GM23248 (cell line): Measurements from ENCODE around the gene TBX6. TPM values are rescaled to one million over a fixed set of nuclear protein-coding genes. Genes with fewer than 3 reads are reported as not detected.

Experiments
- DNase-seq: peaks from one replicate; pipeline ENCODE4 v3.0.0-alpha.2; 2015
- H2AFZ ChIP-seq: fragments of 200-600 bp; sonication (generic); 2 replicates; pipeline ENCODE4 v1.6.1; 2016; ENCODE audit warnings: antibody characterized with exemption
- H3F3A ChIP-seq: fragments of 200-600 bp; sonication (generic); 2 replicates; pipeline ENCODE4 v1.6.1; 2016; ENCODE audit warnings: mild to moderate bottlenecking, antibody characterized with exemption, mixed run types; ENCODE audit not compliant: insufficient read depth
- H3K27ac ChIP-seq: fragments of 200-600 bp; sonication (generic); 2 replicates; pipeline ENCODE4 v1.5.1; 2016; ENCODE audit warnings: mild to moderate bottlenecking
- H3K27me3 ChIP-seq: fragments of 200-600 bp; sonication (generic); replicated peaks from 2 replicates; pipeline ENCODE4 v1.6.1; 2016; ENCODE audit warnings: mild to moderate bottlenecking; ENCODE audit not compliant: insufficient read depth
- H3K36me3 ChIP-seq: fragments of 200-600 bp; sonication (generic); 2 replicates; pipeline ENCODE4 v1.6.1; 2016; ENCODE audit warnings: low read depth, mild to moderate bottlenecking
- H3K4me1 ChIP-seq: fragments of 200-600 bp; sonication (generic); 2 replicates; pipeline ENCODE4 v1.6.1; 2016; ENCODE audit warnings: mild to moderate bottlenecking; ENCODE audit not compliant: insufficient read depth
- H3K4me2 ChIP-seq: fragments of 200-600 bp; sonication (generic); one replicate; pipeline ENCODE4 v1.6.1; 2016; ENCODE audit warnings: mild to moderate bottlenecking; ENCODE audit not compliant: unreplicated experiment
- H3K4me3 ChIP-seq: fragments of 200-600 bp; sonication (generic); 2 replicates; pipeline ENCODE4 v1.5.1; 2016; ENCODE audit warnings: mild to moderate bottlenecking
- H3K79me2 ChIP-seq: fragments of 200-600 bp; sonication (generic); 2 replicates; pipeline ENCODE4 v1.6.1; 2016; ENCODE audit warnings: mild to moderate bottlenecking; ENCODE audit not compliant: insufficient read depth
- H3K9ac ChIP-seq: fragments of 200-600 bp; sonication (generic); 2 replicates; pipeline ENCODE4 v1.6.1; 2016; ENCODE audit warnings: mild to moderate bottlenecking
- H3K9me2 ChIP-seq: fragments of 200-600 bp; sonication (generic); 2 replicates; pipeline ENCODE4 v1.6.1; 2016; ENCODE audit warnings: mixed run types, mild to moderate bottlenecking, moderate library complexity; ENCODE audit not compliant: insufficient read depth
- H3K9me3 ChIP-seq: fragments of 200-600 bp; sonication (generic); one replicate; pipeline ENCODE4 v1.6.1; 2017; ENCODE audit warnings: low read depth
- H4K20me1 ChIP-seq: fragments of 200-600 bp; sonication (generic); 2 replicates; pipeline ENCODE4 v1.6.0; 2016; ENCODE audit not compliant: insufficient read depth
- EZH2 ChIP-seq: fragments of 200-600 bp; sonication (generic); IDR thresholded peaks from 2 replicates; pipeline ENCODE4 v1.6.1; 2018; ENCODE audit warnings: antibody characterized with exemption, mild to moderate bottlenecking; ENCODE audit not compliant: insufficient read depth, poor library complexity, severe bottlenecking
- EZH2phosphoT487 ChIP-seq: fragments of 200-600 bp; sonication (generic); IDR thresholded peaks from 2 replicates; pipeline ENCODE4 v1.6.1; 2018; ENCODE audit warnings: antibody characterized with exemption, moderate library complexity, mild to moderate bottlenecking, low read depth; ENCODE audit not compliant: insufficient read depth
- WGBS, 2 experiments: methylation state at CpG; one replicate each; pipeline ENCODE4 v1.1.6; 2015 to 2017; ENCODE audit warnings: low lambda C conversion rate in 2 of 2, low coverage in 1 of 2; ENCODE audit errors: missing lambda C conversion rate in 2 of 2; 5-methylcytosine and 5-hydroxymethylcytosine counted together
- in situ Hi-C: fragments of 300-500 bp; cut with MboI; formaldehyde crosslinking; loops from 2 replicates; pipeline ENCODE4 v1.15.0; 2020
- polyA plus RNA-seq: library from polyadenylated mRNA; unstranded; fragments of >200 nt; fragmentation: Nextera tagmentation; extraction: Ambion mirVana; gene quantifications from 2 replicates; pipeline ENCODE4 v1.2.1, GENCODE V29; 2016
- total RNA-seq: library from RNA; depleted of rRNA; stranded (reverse); fragments of >200 nt; shearing (Covaris generic); gene quantifications from 2 replicates; pipeline ENCODE4 v1.2.3, GENCODE V29; 2014

TBX6 gene
- total and polyA plus RNA-seq, 2 experiments from 2014 or later: 0.11 to 0.20 TPM

DNA sequence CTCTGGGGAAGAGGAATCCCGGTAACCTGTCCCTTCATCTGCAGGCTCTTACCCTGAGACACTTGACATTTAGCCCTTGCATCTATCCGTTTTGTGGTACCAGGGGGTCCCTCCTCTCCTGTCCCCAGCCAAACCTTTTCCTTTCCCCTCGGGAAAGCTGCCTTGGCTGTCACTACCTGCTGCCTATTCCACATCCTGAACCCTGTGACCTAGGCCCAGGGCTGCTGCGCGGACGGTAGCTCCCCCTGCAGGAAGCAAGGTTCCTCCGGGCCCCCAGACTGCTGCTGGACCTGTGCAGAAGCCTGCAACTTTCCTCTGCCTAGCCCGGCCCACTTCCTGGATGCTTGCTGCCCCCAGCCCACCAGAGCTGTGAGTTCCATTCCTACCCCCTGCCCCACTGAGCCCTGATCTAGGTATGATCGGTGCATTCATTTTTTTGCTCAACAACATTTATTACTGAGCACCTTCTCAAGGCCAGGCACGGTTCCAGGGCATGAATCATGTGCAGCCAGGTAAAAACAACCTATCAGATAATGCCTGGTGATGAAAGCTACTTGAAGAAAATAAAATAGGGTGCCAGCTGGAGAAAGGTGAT is 36.7 kb downstream of the TBX6 start:
- H4K20me1 ChIP-seq: no peaks in the 10 kb centered on the region
- no peaks in the 10 kb centered on the region for H3K36me3 ChIP-seq
- no peak overlapping the region for H3K4me3 ChIP-seq
- in situ Hi-C loops: no loop called here
- H3K27ac ChIP-seq: no peak overlapping the region
- H3K27me3 ChIP-seq: no peaks in the 10 kb centered on the region
- peaks cover 15% of the 10 kb centered on the region for H3K4me1 ChIP-seq
- TF ChIP-seq EZH2phosphoT487 (no peak), EZH2 (no peak)
- H3F3A ChIP-seq: peaks cover 13% of the 10 kb centered on the region; the same call in 1 of the 2 replicates
- H2AFZ ChIP-seq: no peak overlapping the region
- DNase-seq: no peak
- no peaks in the 10 kb centered on the region for H3K9me3 ChIP-seq
- peaks cover 9% of the 10 kb centered on the region; the same call in 1 of the 2 replicates for H3K79me2 ChIP-seq
- 64 to 69% methylated on average over 10 of the region's 10 CpGs for WGBS, 2 experiments
- no peak overlapping the region for H3K9ac ChIP-seq
- no peak overlapping the region for H3K4me2 ChIP-seq
- no peaks in the 10 kb centered on the region for H3K9me2 ChIP-seq

DNA sequence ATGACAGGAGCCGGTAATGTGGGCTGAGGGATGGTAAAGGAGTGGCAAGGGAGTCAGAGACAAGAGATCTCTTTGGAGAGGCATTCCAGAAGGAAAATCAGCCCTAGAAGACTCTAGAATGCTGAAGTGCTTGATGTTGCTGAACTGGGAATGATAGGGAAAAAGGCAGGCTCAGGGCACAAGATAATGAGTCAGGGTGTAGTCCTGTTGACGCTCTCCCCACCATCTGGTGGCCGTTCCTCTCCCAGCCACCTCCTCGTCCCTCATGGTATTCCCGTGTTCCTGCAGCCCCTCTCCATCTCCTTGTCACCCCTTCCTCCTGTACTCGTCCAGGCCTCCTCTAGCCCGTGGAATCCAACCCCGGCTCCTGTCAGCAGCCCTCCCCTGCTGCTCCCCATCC is 37.3 kb downstream of the TBX6 start:
- in situ Hi-C loops: no loop called here
- no peaks in the 10 kb centered on the region for H3K27me3 ChIP-seq
- H3F3A ChIP-seq: peaks cover 13% of the 10 kb centered on the region; the same call in 1 of the 2 replicates
- no peak overlapping the region for H3K27ac ChIP-seq
- no peak overlapping the region for H2AFZ ChIP-seq
- peaks cover 9% of the 10 kb centered on the region; the same call in 1 of the 2 replicates for H3K79me2 ChIP-seq
- H4K20me1 ChIP-seq: no peaks in the 10 kb centered on the region
- H3K4me3 ChIP-seq: no peak overlapping the region
- TF ChIP-seq EZH2phosphoT487 (no peak), EZH2 (no peak)
- H3K36me3 ChIP-seq: no peaks in the 10 kb centered on the region
- H3K4me1 ChIP-seq: peaks cover 15% of the 10 kb centered on the region
- no peaks in the 10 kb centered on the region for H3K9me2 ChIP-seq
- no peak overlapping the region for H3K4me2 ChIP-seq
- no peaks in the 10 kb centered on the region for H3K9me3 ChIP-seq
- WGBS, 2 experiments: 70 to 77% methylated on average over 8 of the region's 8 CpGs
- no peak for DNase-seq
- no peak overlapping the region for H3K9ac ChIP-seq

DNA sequence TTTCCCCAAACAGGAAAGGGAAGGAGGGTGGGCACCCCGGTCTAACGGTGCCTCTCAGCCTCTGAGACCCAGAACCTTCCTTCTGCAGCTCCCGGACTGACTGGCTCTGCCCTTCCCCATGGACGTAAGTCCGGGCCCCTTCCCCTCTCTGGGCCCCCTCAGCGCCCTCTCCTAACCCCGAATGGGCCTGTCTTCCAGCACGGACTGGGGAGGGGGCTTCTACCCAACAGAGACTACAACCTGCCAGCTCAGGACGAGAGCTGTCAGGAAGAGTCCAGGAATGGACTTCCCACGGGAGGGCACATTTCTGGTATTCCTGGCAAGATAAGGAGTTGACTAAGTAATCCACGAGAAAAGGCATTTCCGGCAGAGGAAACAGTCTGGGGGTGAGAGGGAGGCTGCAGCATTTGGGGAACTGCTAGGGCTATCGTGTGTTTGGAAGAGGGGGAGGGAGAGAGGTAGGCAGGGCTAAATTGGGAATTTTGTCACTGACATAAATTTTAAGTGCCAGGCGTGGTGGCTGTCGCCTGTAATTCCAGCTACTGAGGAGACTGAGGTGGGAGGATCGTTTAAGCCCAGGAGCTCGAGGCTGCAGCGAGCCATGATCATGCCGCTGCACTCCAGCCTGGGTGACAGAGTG is 38.2 kb downstream of the TBX6 start:
- Histone ChIP-seq H3K4me2 (peak overlapping the region; percentile 96), H3K9me2 (no peaks in the 10 kb centered on the region), H4K20me1 (no peaks in the 10 kb centered on the region), H3K79me2 (peaks cover 9% of the 10 kb centered on the region; the same call in 1 of the 2 replicates), H3K27ac (peak overlapping the region; percentile 51), H3K4me1 (peaks cover 15% of the 10 kb centered on the region), H2AFZ (peak overlapping the region; percentile 85), H3K27me3 (no peaks in the 10 kb centered on the region), H3K36me3 (no peaks in the 10 kb centered on the region), H3K4me3 (peak overlapping the region; percentile 85), H3K9ac (peak overlapping the region; percentile 76), H3F3A (peaks cover 13% of the 10 kb centered on the region; the same call in 1 of the 2 replicates), H3K9me3 (no peaks in the 10 kb centered on the region)
- WGBS, 2 experiments: 0 to 2% methylated on average over 18 to 19 of the region's 19 CpGs
- DNase-seq: peak; percentile 77
- TF ChIP-seq EZH2phosphoT487 (no peak), EZH2 (no peak)
- in situ Hi-C loops: no loop called here

DNA sequence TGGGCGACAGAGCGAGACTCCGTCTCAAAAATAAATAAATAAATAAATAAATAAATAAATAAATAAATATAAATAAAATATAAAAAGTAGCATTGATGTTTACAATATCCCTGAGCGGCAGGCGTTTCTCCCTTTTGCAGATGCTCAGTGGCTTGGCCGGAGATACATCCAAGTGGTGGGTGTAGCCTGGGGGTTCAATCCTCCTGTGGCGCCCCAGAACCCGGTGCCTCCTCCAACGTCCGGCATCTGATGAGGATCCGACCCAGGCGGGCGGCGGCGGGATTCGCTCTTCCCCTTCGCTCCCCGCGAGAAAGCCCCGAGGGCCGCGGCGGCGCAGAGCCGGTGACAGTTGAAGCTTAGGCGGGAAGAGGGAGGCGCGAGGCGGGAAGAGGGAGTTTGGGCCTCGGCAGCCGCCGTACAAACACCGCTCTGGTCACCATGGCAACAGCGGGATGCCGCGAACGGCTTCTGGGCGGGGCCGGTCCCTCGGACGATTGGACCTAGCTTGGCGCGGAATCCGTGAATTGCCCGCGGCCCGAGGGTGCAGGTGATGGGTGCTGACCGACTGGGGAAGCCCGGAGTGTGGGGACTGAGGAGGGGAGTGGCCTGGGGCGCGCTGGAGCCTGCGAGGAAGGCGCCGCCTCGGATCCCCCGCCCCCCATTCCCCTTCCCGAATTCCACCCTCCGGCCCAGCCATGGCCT is 38.9 kb downstream of the TBX6 start:
- H3K4me2 ChIP-seq: peak overlapping the region; percentile 96
- H3K4me3 ChIP-seq: peak overlapping the region; percentile 85
- H4K20me1 ChIP-seq: no peaks in the 10 kb centered on the region
- H3F3A ChIP-seq: peaks cover 13% of the 10 kb centered on the region; the same call in 1 of the 2 replicates
- no peaks in the 10 kb centered on the region for H3K36me3 ChIP-seq
- DNase-seq: peak; percentile 98
- peak overlapping the region; percentile 80 for H3K27ac ChIP-seq
- no peak for TF ChIP-seq EZH2
- TF ChIP-seq EZH2phosphoT487: no peak
- peaks cover 9% of the 10 kb centered on the region; the same call in 1 of the 2 replicates for H3K79me2 ChIP-seq
- H3K9ac ChIP-seq: peak overlapping the region; percentile 76
- 2 to 3% methylated on average over 47 to 52 of the region's 58 CpGs for WGBS, 2 experiments
- H3K9me2 ChIP-seq: no peaks in the 10 kb centered on the region
- in situ Hi-C loops: no loop called here
- H3K9me3 ChIP-seq: no peaks in the 10 kb centered on the region
- H2AFZ ChIP-seq: peak overlapping the region; percentile 85
- H3K4me1 ChIP-seq: peaks cover 15% of the 10 kb centered on the region
- no peaks in the 10 kb centered on the region for H3K27me3 ChIP-seq
